NCI-H128 (cell line): ENCODE measurements around the gene ITGA11.

Experiments
- DNase-seq: peaks from one replicate; lab custom pipeline; 2025; ENCODE audit not compliant: unreplicated experiment; lab: John Stamatoyannopoulos, UW

ITGA11 gene

GRCh38 chr15:68376447-68377060 lies 55.4 kb downstream of the ITGA11 start:
- no peak for DNase-seq

- no peak for DNase-seq
Measured at GRCh38 chr15:68375716-68376220, 56.2 kb downstream of the ITGA11 start.

GRCh38 chr15:68375191-68375631 lies 56.8 kb downstream of the ITGA11 start:
- DNase-seq: no peak

- DNase-seq: no peak
Measured at GRCh38 chr15:68374168-68374745, 57.7 kb downstream of the ITGA11 start.

GRCh38 chr15:68373028-68373427 lies 58.9 kb downstream of the ITGA11 start:
- DNase-seq: no peak

- no peak for DNase-seq
Measured at GRCh38 chr15:68372291-68372811, 59.6 kb downstream of the ITGA11 start.

- no peak for DNase-seq
Measured at GRCh38 chr15:68371851-68372250, 60.1 kb downstream of the ITGA11 start.

GRCh38 chr15:68371160-68371559 lies 60.8 kb downstream of the ITGA11 start:
- DNase-seq: no peak

- DNase-seq: no peak
Measured at GRCh38 chr15:68370768-68371151, 61.2 kb downstream of the ITGA11 start.

GRCh38 chr15:68369931-68370767 lies 61.8 kb downstream of the ITGA11 start:
- DNase-seq: no peak

- DNase-seq: no peak
Measured at GRCh38 chr15:68368731-68369435, 63.1 kb downstream of the ITGA11 start.

- DNase-seq: no peak
Measured at GRCh38 chr15:68367992-68368391, 64.0 kb downstream of the ITGA11 start.

- no peak for DNase-seq
Measured at GRCh38 chr15:68367226-68367625, 64.7 kb downstream of the ITGA11 start.

- DNase-seq: no peak
Measured at GRCh38 chr15:68366314-68366713, 65.6 kb downstream of the ITGA11 start.

- DNase-seq: no peak
Measured at GRCh38 chr15:68365770-68366169, 66.2 kb downstream of the ITGA11 start.

GRCh38 chr15:68365140-68365745 lies 66.7 kb downstream of the ITGA11 start:
- DNase-seq: no peak

- DNase-seq: no peak
Measured at GRCh38 chr15:68364660-68365035, 67.3 kb downstream of the ITGA11 start.

GRCh38 chr15:68364028-68364659 lies 67.8 kb downstream of the ITGA11 start:
- no peak for DNase-seq

GRCh38 chr15:68363353-68363752 lies 68.6 kb downstream of the ITGA11 start:
- DNase-seq: no peak

GRCh38 chr15:68362537-68363126 lies 69.3 kb downstream of the ITGA11 start:
- no peak for DNase-seq
